Measurements from ENCODE around the gene SOS1.

The SOS1 gene

GRCh38 chr2:39050109-39050508, 70.7 kb downstream of the SOS1 start:
- H3K9me3 ChIP-seq = no peaks in the 10 kb centered on the region
- intact Hi-C loops (cut with DNase I; ENCODE audit: low total_unique reads) = no loop called here
- no peaks in the 10 kb centered on the region for H3K27me3 ChIP-seq
- no peak for DNase-seq
- no peak for TF ChIP-seq CTCF (IDR thresholded peaks at IDR 0.05)
- H3K4me1 ChIP-seq = no peaks in the 10 kb centered on the region
- H3K27ac ChIP-seq = no peak overlapping the region
- H3K36me3 ChIP-seq = peaks cover 13 to 40% (median 32%) of the 10 kb centered on the region in 3 donors
- no peak overlapping the region for H3K4me3 ChIP-seq

- intact Hi-C loops (cut with DNase I; ENCODE audit: low total_unique reads) = no loop called here
Measured at GRCh38 chr2:39039072-39039471, 81.8 kb downstream of the SOS1 start.

GRCh38 chr2:39033980-39034379, 86.9 kb downstream of the SOS1 start:
- Histone ChIP-seq H3K36me3 (peaks cover 13 to 30% (median 20%) of the 10 kb centered on the region in 3 donors), H3K27me3 (no peaks in the 10 kb centered on the region), H3K9me3 (no peaks in the 10 kb centered on the region), H3K4me1 (no peaks in the 10 kb centered on the region), H3K27ac (no peak overlapping the region), H3K4me3 (no peak overlapping the region)
- intact Hi-C loops (cut with DNase I; ENCODE audit: low total_unique reads) = no loop called here
- no peak for DNase-seq
- TF ChIP-seq CTCF (IDR thresholded peaks at IDR 0.05) = no peak

More at GRCh38 chr2:39039072-39039471, 81.8 kb downstream of the SOS1 start:
- Histone ChIP-seq H3K4me3 (no peak overlapping the region), H3K9me3 (no peaks in the 10 kb centered on the region), H3K4me1 (no peaks in the 10 kb centered on the region), H3K27me3 (no peaks in the 10 kb centered on the region), H3K27ac (no peak overlapping the region), H3K36me3 (peaks cover 0 to 5% (median 0%) of the 10 kb centered on the region in 3 donors)
- no peak for TF ChIP-seq CTCF (IDR thresholded peaks at IDR 0.05)
- DNase-seq = no peak

GRCh38 chr2:39027421-39027820, 93.4 kb downstream of the SOS1 start:
- Histone ChIP-seq H3K4me3 (no peak overlapping the region), H3K36me3 (peaks cover 7 to 31% (median 7%) of the 10 kb centered on the region in 3 donors), H3K27ac (no peak overlapping the region), H3K4me1 (peaks cover 0 to 29% (median 3%) of the 10 kb centered on the region in 4 donors), H3K27me3 (no peaks in the 10 kb centered on the region), H3K9me3 (no peaks in the 10 kb centered on the region)
- no peak for TF ChIP-seq CTCF (IDR thresholded peaks at IDR 0.05)
- no peak for DNase-seq
- intact Hi-C loops (cut with DNase I; ENCODE audit: low total_unique reads) = no loop called here

- peaks cover 0 to 43% (median 12%) of the 10 kb centered on the region in 4 donors for H3K4me1 ChIP-seq
- no peak for TF ChIP-seq CTCF (IDR thresholded peaks at IDR 0.05)
- DNase-seq = no peak
Measured at GRCh38 chr2:39024833-39025232, 96.0 kb downstream of the SOS1 start.

GRCh38 chr2:39023649-39024048, 97.2 kb downstream of the SOS1 start:
- DNase-seq = no peak
- H3K4me3 ChIP-seq = no peak overlapping the region
- H3K27me3 ChIP-seq = no peaks in the 10 kb centered on the region
- peaks cover 0 to 51% (median 12%) of the 10 kb centered on the region in 4 donors for H3K4me1 ChIP-seq
- intact Hi-C loops (cut with DNase I; ENCODE audit: low total_unique reads) = no loop called here
- no peak for TF ChIP-seq CTCF (IDR thresholded peaks at IDR 0.05)
- peaks cover 0 to 7% (median 0%) of the 10 kb centered on the region in 3 donors for H3K36me3 ChIP-seq
- no peaks in the 10 kb centered on the region for H3K9me3 ChIP-seq
- H3K27ac ChIP-seq = peak overlapping the region; percentile 18 to 42

More at GRCh38 chr2:39024833-39025232, 96.0 kb downstream of the SOS1 start:
- H3K36me3 ChIP-seq = peaks cover 0 to 12% (median 0%) of the 10 kb centered on the region in 3 donors
- intact Hi-C loops (cut with DNase I; ENCODE audit: low total_unique reads) = no loop called here
- H3K9me3 ChIP-seq = no peaks in the 10 kb centered on the region
- no peaks in the 10 kb centered on the region for H3K27me3 ChIP-seq
- H3K27ac ChIP-seq = peak overlapping the region in 1 of 2 donors; percentile 42
- no peak overlapping the region for H3K4me3 ChIP-seq
